ENCODE results near the gene IL37. TPM values are rescaled to one million over a fixed set of nuclear protein-coding genes. Genes with fewer than 3 reads are reported as not detected.

IL37 gene
- polyA plus RNA-seq, 1 donor from 2014 or later, result not detected

DNA sequence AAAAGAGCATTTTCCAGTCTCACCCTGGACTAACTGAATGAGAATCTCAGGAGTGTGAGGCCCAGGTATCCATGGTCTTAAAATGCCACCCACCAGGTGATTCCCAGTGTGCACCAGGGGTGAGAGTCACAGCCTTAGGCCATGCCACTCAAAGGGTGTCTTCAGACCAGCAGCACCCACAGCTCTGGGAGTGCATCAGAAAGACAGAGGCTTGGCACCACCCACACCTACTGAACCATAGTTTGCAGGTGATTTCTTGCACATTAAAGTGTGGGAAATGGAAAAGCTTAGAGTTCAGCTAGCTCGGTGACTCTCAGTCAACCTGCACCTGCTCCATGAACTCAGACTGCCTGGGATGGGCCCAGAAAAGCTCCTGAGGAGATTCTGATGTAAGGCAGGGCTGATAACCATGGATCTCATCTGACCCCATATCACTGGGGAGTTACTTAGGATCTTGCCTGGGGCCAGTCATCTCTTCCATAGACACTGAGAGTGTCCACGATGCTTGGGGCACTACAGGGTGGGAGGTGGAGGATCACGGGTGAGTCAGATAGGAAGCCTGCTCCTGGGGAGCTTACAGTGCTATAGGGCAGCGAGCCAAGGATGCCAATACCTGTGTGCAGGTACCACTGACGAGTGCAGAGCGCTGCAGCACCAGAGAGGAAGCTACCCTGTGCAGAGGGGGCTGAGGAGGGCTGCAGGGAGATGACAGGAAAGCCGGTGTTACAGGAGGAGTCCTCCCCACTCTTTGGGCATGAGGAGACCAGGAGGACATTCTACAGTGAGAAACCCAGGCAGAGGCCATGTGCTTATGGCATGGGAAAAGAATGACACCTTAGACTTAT lies 4.6 kb downstream of the IL37 start:
- H3K27ac ChIP-seq (ENCODE audit: low read length), result no peak overlapping the region
- H3K4me2 ChIP-seq (ENCODE audit: low read length), result no peak overlapping the region
- no peaks in the 10 kb centered on the region for H3K79me2 ChIP-seq (replicated peaks; ENCODE audit: insufficient read depth, low read length)
- no peaks in the 10 kb centered on the region for H3K9me2 ChIP-seq (ENCODE audit: insufficient read depth, low read length)
- no peak for TF ChIP-seq EZH2 (IDR thresholded peaks at IDR 0.05; ENCODE audit: borderline replicate concordance, insufficient read depth, low read length, poor library complexity, severe bottlenecking)
- no peak for TF ChIP-seq POLR2AphosphoS5 (IDR thresholded peaks at IDR 0.05)
- TF ChIP-seq, protein P1, sequence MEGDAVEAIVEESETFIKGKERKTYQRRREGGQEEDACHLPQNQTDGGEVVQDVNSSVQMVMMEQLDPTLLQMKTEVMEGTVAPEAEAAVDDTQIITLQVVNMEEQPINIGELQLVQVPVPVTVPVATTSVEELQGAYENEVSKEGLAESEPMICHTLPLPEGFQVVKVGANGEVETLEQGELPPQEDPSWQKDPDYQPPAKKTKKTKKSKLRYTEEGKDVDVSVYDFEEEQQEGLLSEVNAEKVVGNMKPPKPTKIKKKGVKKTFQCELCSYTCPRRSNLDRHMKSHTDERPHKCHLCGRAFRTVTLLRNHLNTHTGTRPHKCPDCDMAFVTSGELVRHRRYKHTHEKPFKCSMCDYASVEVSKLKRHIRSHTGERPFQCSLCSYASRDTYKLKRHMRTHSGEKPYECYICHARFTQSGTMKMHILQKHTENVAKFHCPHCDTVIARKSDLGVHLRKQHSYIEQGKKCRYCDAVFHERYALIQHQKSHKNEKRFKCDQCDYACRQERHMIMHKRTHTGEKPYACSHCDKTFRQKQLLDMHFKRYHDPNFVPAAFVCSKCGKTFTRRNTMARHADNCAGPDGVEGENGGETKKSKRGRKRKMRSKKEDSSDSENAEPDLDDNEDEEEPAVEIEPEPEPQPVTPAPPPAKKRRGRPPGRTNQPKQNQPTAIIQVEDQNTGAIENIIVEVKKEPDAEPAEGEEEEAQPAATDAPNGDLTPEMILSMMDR (IDR thresholded peaks at IDR 0.05; ENCODE audit: poor library complexity, severe bottlenecking), result no peak
- TF ChIP-seq, protein P2, sequence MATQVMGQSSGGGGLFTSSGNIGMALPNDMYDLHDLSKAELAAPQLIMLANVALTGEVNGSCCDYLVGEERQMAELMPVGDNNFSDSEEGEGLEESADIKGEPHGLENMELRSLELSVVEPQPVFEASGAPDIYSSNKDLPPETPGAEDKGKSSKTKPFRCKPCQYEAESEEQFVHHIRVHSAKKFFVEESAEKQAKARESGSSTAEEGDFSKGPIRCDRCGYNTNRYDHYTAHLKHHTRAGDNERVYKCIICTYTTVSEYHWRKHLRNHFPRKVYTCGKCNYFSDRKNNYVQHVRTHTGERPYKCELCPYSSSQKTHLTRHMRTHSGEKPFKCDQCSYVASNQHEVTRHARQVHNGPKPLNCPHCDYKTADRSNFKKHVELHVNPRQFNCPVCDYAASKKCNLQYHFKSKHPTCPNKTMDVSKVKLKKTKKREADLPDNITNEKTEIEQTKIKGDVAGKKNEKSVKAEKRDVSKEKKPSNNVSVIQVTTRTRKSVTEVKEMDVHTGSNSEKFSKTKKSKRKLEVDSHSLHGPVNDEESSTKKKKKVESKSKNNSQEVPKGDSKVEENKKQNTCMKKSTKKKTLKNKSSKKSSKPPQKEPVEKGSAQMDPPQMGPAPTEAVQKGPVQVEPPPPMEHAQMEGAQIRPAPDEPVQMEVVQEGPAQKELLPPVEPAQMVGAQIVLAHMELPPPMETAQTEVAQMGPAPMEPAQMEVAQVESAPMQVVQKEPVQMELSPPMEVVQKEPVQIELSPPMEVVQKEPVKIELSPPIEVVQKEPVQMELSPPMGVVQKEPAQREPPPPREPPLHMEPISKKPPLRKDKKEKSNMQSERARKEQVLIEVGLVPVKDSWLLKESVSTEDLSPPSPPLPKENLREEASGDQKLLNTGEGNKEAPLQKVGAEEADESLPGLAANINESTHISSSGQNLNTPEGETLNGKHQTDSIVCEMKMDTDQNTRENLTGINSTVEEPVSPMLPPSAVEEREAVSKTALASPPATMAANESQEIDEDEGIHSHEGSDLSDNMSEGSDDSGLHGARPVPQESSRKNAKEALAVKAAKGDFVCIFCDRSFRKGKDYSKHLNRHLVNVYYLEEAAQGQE (IDR thresholded peaks at IDR 0.05; ENCODE audit: borderline replicate concordance), result no peak
- TF ChIP-seq MXI1 (conservative IDR thresholded peaks at IDR 0.05; ENCODE audit: poor library complexity, severe bottlenecking), result no peak
- TF ChIP-seq TAF1 (IDR thresholded peaks at IDR 0.05; ENCODE audit: low read depth), result no peak
- H3K4me3 ChIP-seq (ENCODE audit: low read length), result no peak overlapping the region
- H3K9ac ChIP-seq (ENCODE audit: low read length), result no peak overlapping the region
- no peak overlapping the region for H2AFZ ChIP-seq (ENCODE audit: low read depth, low read length)
- no peaks in the 10 kb centered on the region for H3F3A ChIP-seq (ENCODE audit: insufficient read depth, low read length, poor library complexity, severe bottlenecking)
- H3K36me3 ChIP-seq (ENCODE audit: insufficient read depth, low read length), result no peaks in the 10 kb centered on the region
- H4K20me1 ChIP-seq (ENCODE audit: insufficient read depth), result no peaks in the 10 kb centered on the region
- H3K9me3 ChIP-seq (ENCODE audit: low read length), result no peaks in the 10 kb centered on the region
- H3K27me3 ChIP-seq (ENCODE audit: insufficient read depth, low read depth, low read length), result no peaks in the 10 kb centered on the region

DNA sequence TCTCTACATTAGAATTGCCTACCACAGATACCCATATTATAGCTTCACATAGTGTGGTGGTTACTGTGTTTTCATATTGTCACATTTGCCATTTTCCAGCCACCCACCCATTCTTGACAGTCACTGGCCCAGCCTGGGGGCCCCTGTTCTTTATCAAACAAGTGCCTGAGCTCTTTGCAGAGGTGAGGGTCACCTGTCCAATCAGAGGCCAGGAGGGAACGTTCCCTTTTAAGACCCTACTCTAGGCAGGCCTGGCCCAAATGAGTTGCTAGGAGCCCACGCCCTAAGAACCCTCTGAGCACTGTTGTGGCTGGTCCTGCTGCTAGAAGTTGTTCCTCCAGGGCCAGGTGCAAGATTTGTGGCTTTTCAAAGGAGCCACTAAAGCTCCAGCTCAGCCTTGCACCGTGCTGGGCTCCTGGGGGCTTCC lies 5.2 kb downstream of the IL37 start:
- Histone ChIP-seq H3K9me3 (ENCODE audit: low read length) (no peaks in the 10 kb centered on the region), H3K79me2 (replicated peaks; ENCODE audit: insufficient read depth, low read length) (no peaks in the 10 kb centered on the region), H3K9ac (ENCODE audit: low read length) (no peak overlapping the region), H3F3A (ENCODE audit: insufficient read depth, low read length, poor library complexity, severe bottlenecking) (no peaks in the 10 kb centered on the region), H2AFZ (ENCODE audit: low read depth, low read length) (no peak overlapping the region), H3K4me3 (ENCODE audit: low read length) (no peak overlapping the region), H3K9me2 (ENCODE audit: insufficient read depth, low read length) (no peaks in the 10 kb centered on the region), H3K36me3 (ENCODE audit: insufficient read depth, low read length) (no peaks in the 10 kb centered on the region), H3K27ac (ENCODE audit: low read length) (no peak overlapping the region), H3K27me3 (ENCODE audit: insufficient read depth, low read depth, low read length) (no peaks in the 10 kb centered on the region), H3K4me2 (ENCODE audit: low read length) (no peak overlapping the region), H4K20me1 (ENCODE audit: insufficient read depth) (no peaks in the 10 kb centered on the region)
- TF ChIP-seq, protein P2 (IDR thresholded peaks at IDR 0.05; ENCODE audit: borderline replicate concordance), result no peak
- TF ChIP-seq SMC3 (conservative IDR thresholded peaks at IDR 0.05; ENCODE audit: poor library complexity), result no peak
- no peak for TF ChIP-seq TAF1 (IDR thresholded peaks at IDR 0.05; ENCODE audit: low read depth)
- no peak for TF ChIP-seq POLR2AphosphoS5 (IDR thresholded peaks at IDR 0.05)
- TF ChIP-seq MXI1 (conservative IDR thresholded peaks at IDR 0.05; ENCODE audit: poor library complexity, severe bottlenecking), result no peak
- no peak for TF ChIP-seq RAD21 (conservative IDR thresholded peaks at IDR 0.05)
- TF ChIP-seq, protein P1 (IDR thresholded peaks at IDR 0.05; ENCODE audit: poor library complexity, severe bottlenecking), result no peak
- no peak for TF ChIP-seq EZH2 (IDR thresholded peaks at IDR 0.05; ENCODE audit: borderline replicate concordance, insufficient read depth, low read length, poor library complexity, severe bottlenecking)
- TF ChIP-seq EP300 (conservative IDR thresholded peaks at IDR 0.05; ENCODE audit: poor library complexity, severe bottlenecking), result no peak

Data from neural cell (in vitro differentiated cells).